Mesendoderm (in vitro differentiated cells): ENCODE measurements around the gene NINJ1.

Experiments used
- DNase-seq: peaks from one replicate; pipeline ENCODE4 v3.0.0; 2013
- H2AK5ac ChIP-seq: 2 replicates; pipeline ENCODE4 v1.6.1; 2013; ENCODE audit warnings: low read length, inconsistent platforms
- H2BK120ac ChIP-seq: 2 replicates; pipeline ENCODE4 v1.6.1; 2013; ENCODE audit warnings: low read depth, mild to moderate bottlenecking, low read length, moderate library complexity, mixed read lengths
- H2BK15ac ChIP-seq: replicated peaks from 2 replicates; pipeline ENCODE4 v1.6.1; 2013; ENCODE audit warnings: low read depth, mild to moderate bottlenecking, moderate library complexity
- H2BK5ac ChIP-seq: 2 replicates; pipeline ENCODE4 v1.6.1; 2013; ENCODE audit warnings: low read length, inconsistent platforms
- H3K18ac ChIP-seq: 2 replicates; pipeline ENCODE4 v1.6.1; 2013; ENCODE audit warnings: mild to moderate bottlenecking, low read length, mixed read lengths
- H3K23ac ChIP-seq: one replicate; pipeline ENCODE4 v1.6.1; 2013; ENCODE audit warnings: low read length
- H3K27ac ChIP-seq: 2 replicates; pipeline ENCODE4 v1.5.1; 2013; ENCODE audit warnings: low read depth, mild to moderate bottlenecking, inconsistent platforms, low read length, moderate library complexity
- H3K27me3 ChIP-seq: 2 replicates; pipeline ENCODE4 v1.6.1; 2013; ENCODE audit warnings: low read length, control low read depth, mild to moderate bottlenecking, inconsistent platforms; ENCODE audit not compliant: insufficient read depth, poor library complexity
- H3K36me3 ChIP-seq: 2 replicates; pipeline ENCODE4 v1.6.1; 2013; ENCODE audit warnings: low read length, inconsistent platforms; ENCODE audit not compliant: control insufficient read depth, insufficient read depth
- H3K4ac ChIP-seq: one replicate; pipeline ENCODE4 v1.6.1; 2013; ENCODE audit warnings: low read depth, mild to moderate bottlenecking, low read length, moderate library complexity
- H3K4me1 ChIP-seq: 2 replicates; pipeline ENCODE4 v1.6.1; 2013; ENCODE audit warnings: low read depth, low read length, inconsistent platforms; ENCODE audit not compliant: control insufficient read depth
- H3K4me2 ChIP-seq: 2 replicates; pipeline ENCODE4 v1.6.1; 2013; ENCODE audit warnings: low read length
- H3K4me3 ChIP-seq: 2 replicates; pipeline ENCODE4 v1.5.1; 2013; ENCODE audit warnings: mild to moderate bottlenecking, low read length
- H3K56ac ChIP-seq: one replicate; pipeline ENCODE4 v1.6.1; 2013; ENCODE audit warnings: low read length
- H3K79me1 ChIP-seq: 2 replicates; pipeline ENCODE4 v1.6.1; 2013; ENCODE audit warnings: low read length, inconsistent platforms
- H3K79me2 ChIP-seq: 2 replicates; pipeline ENCODE4 v1.6.1; 2013; ENCODE audit warnings: mild to moderate bottlenecking, low read length; ENCODE audit not compliant: control insufficient read depth, insufficient read depth
- H3K9ac ChIP-seq: 2 replicates; pipeline ENCODE4 v1.6.1; 2013; ENCODE audit warnings: low read length, inconsistent platforms
- H4K5ac ChIP-seq: one replicate; pipeline ENCODE4 v1.6.1; 2013; ENCODE audit warnings: low read length
- H4K8ac ChIP-seq: one replicate; pipeline ENCODE4 v1.6.1; 2013; ENCODE audit warnings: low read depth, mild to moderate bottlenecking, control low read depth, low read length, moderate library complexity
- WGBS: extraction: QIAGEN DNeasy Blood & Tissue Kit; methylation state at CpG from one replicate; pipeline ENCODE4 v1.1.7; 2013; ENCODE audit warnings: low lambda C conversion rate, missing lambda C conversion rate; ENCODE audit not compliant: insufficient coverage; ENCODE audit errors: extremely low coverage; 5-methylcytosine and 5-hydroxymethylcytosine counted together

Gene NINJ1

DNA sequence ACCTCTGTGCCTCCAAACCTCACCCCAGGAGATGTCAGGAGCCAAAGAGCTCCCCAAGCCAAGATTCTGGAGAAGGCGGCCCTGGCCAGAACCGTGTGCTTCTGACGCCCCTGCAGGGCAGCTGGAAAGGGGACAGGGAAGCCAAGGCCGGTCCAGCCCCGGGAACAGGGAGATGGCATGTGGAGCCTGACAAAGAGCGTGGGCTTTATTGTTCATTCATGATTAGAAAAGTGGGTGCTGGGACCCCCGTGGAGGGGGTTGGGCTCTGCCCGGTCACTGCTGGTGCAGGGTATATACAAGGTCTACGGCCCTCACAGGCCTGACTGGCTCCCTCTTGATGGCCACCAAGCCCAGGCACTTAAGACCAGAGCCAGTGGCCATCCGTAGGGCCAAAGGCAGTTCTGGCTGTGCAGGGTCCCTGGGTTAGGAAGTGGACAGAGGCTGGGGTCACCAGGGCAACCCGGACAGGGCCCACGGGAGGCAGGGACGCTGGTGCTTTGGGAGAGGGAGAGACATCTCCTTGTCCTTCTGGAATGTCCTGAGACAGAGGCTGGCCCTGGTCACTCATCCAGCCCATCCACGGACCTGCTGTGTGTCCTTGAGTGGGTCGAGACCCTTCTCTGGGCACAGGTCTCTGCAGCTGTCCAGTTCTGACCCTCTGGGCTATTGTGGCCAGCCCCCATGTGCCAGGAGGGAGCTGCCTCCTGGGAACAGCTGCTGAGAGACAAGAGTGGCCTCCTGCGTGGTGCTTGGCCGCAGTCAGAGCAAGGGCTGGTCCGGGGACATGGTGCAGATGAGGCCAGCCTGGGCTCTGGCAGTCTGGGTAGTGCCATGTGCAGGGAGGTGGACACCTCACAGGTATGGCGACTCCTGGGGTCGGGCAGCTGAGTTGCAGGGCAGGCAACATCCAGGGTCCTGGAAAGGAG is 12.5 kb downstream of the NINJ1 start:
- no peak overlapping the region for H3K27ac ChIP-seq
- H3K4me2 ChIP-seq = no peak overlapping the region
- H3K79me2 ChIP-seq = no peaks in the 10 kb centered on the region
- no peak overlapping the region for H2BK15ac ChIP-seq
- no CpG with 5 or more reads among the region's 20 CpGs for WGBS
- no peak overlapping the region for H3K56ac ChIP-seq
- no peaks in the 10 kb centered on the region for H3K79me1 ChIP-seq
- H3K4ac ChIP-seq = no peak overlapping the region
- no peak overlapping the region for H3K4me3 ChIP-seq
- no peak overlapping the region for H3K9ac ChIP-seq
- no peak overlapping the region for H4K8ac ChIP-seq
- H2AK5ac ChIP-seq = no peak overlapping the region
- no peaks in the 10 kb centered on the region for H3K27me3 ChIP-seq
- no peak for DNase-seq
- no peak overlapping the region for H3K23ac ChIP-seq
- H3K36me3 ChIP-seq = no peaks in the 10 kb centered on the region
- H3K18ac ChIP-seq = no peak overlapping the region
- no peak overlapping the region for H2BK120ac ChIP-seq
- no peaks in the 10 kb centered on the region for H3K4me1 ChIP-seq
- H4K5ac ChIP-seq = no peak overlapping the region
- H2BK5ac ChIP-seq = no peak overlapping the region

DNA sequence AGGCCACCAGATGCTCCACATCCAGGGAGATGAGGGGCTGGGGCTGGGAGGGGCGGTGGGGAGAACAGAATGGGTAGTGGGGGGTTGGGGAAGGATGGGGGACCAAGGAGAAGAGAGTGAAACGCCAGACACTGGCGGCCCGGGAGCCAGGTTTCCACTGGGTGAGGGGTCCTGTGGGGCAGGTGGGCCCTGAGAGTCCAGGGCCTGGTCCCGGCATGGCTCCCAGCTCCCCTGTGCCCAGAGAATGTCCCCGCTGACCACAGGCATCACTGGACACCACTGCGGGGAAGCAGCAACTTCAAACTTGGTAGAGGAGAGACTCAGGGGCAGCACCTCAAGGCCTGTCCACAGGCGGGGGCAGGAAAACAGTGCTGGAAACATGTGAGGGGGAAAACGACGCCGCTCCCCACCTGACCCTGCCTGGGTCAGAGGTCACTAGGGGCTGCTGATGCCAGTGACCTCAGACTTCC is 13.2 kb downstream of the NINJ1 start:
- no CpG with 5 or more reads among the region's 11 CpGs for WGBS

DNA sequence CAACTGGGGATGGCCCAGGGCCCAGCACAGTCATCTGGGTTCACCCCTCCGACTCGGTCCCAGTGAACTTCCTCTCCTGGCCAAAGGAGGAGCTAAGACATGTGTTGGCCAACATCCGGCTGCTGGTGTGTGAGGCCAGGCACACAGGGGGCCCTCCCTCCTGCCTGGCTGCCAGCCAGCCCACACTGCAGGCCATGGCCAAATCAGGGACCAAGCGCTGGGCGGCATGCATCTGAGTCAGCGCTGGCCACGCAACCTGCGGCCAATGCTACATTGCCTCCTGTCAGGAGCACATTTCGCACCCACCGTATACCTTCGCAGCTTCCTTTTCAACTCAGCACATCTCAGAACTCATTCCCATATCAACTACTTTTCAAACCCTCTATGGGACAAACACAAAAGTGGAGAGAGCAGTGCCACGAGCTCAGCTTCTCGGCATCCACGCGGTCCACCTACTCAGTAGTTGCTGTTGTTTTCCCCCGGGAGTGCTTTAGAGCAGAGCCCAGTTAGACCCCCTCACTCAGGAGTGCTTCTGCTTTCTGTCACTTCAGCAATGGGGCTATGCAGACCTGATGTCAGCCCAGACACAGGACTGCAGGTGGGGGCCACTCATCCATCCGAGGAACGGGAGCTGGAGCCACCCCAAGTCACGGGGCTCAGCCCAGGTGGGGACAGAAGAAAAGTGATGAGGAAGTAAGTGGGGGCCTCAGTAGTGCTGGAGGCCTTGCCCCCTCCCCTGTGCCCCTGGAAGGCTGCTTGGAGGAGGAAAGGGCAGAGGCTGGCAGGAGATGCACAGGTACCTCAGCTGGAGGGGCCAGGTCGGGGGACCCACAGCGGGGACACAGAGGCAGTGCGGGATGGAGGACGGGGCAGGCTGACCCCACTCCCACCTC is 13.9 kb downstream of the NINJ1 start:
- Histone ChIP-seq H3K27ac (no peak overlapping the region), H3K27me3 (no peaks in the 10 kb centered on the region), H2BK5ac (no peak overlapping the region), H3K4ac (no peak overlapping the region), H3K4me1 (no peaks in the 10 kb centered on the region), H3K9ac (no peak overlapping the region), H3K4me2 (no peak overlapping the region), H4K8ac (no peak overlapping the region), H3K23ac (no peak overlapping the region), H2AK5ac (no peak overlapping the region), H3K36me3 (no peaks in the 10 kb centered on the region), H3K4me3 (no peak overlapping the region), H3K79me1 (no peaks in the 10 kb centered on the region), H4K5ac (no peak overlapping the region), H3K18ac (no peak overlapping the region), H2BK15ac (no peak overlapping the region), H3K79me2 (no peaks in the 10 kb centered on the region), H2BK120ac (no peak overlapping the region), H3K56ac (no peak overlapping the region)
- no CpG with 5 or more reads among the region's 23 CpGs for WGBS
- DNase-seq = peak; percentile 54

More for the DNA sequence above, 13.2 kb downstream of the NINJ1 start:
- no peaks in the 10 kb centered on the region for H3K4me1 ChIP-seq
- H3K9ac ChIP-seq = no peak overlapping the region
- H3K36me3 ChIP-seq = no peaks in the 10 kb centered on the region
- DNase-seq = no peak
- H3K79me1 ChIP-seq = no peaks in the 10 kb centered on the region
- H4K5ac ChIP-seq = no peak overlapping the region
- H3K56ac ChIP-seq = no peak overlapping the region
- H3K23ac ChIP-seq = no peak overlapping the region
- no peak overlapping the region for H3K27ac ChIP-seq
- H2BK15ac ChIP-seq = no peak overlapping the region
- H4K8ac ChIP-seq = no peak overlapping the region
- no peak overlapping the region for H2BK5ac ChIP-seq
- H3K18ac ChIP-seq = no peak overlapping the region
- H3K27me3 ChIP-seq = no peaks in the 10 kb centered on the region
- no peak overlapping the region for H2BK120ac ChIP-seq
- H3K4ac ChIP-seq = no peak overlapping the region
- no peaks in the 10 kb centered on the region for H3K79me2 ChIP-seq
- no peak overlapping the region for H3K4me2 ChIP-seq
- H3K4me3 ChIP-seq = no peak overlapping the region
- H2AK5ac ChIP-seq = no peak overlapping the region

DNA sequence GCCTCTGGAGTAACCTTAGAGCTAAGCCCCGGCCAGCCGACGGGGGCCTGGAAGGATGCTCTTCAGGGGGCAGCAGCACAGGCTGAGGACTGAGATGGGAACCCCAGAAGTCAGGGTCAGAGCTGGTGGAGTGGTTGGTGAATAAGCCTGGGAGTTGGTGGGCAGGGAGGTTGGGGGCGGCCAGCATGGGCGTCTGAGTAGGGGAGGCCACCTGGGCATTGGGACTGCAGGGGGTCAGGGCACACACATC is 14.4 kb downstream of the NINJ1 start:
- H2AK5ac ChIP-seq = no peak overlapping the region
- no CpG with 5 or more reads among the region's 5 CpGs for WGBS
- no peak overlapping the region for H3K9ac ChIP-seq
- H3K4me1 ChIP-seq = no peaks in the 10 kb centered on the region
- no peak overlapping the region for H3K27ac ChIP-seq
- H4K8ac ChIP-seq = no peak overlapping the region
- no peak overlapping the region for H2BK5ac ChIP-seq
- H4K5ac ChIP-seq = no peak overlapping the region
- no peak overlapping the region for H3K4me2 ChIP-seq
- H2BK15ac ChIP-seq = no peak overlapping the region
- no peak overlapping the region for H3K4me3 ChIP-seq
- no peak overlapping the region for H3K18ac ChIP-seq
- no peak for DNase-seq
- H3K23ac ChIP-seq = no peak overlapping the region
- H3K36me3 ChIP-seq = no peaks in the 10 kb centered on the region
- no peaks in the 10 kb centered on the region for H3K27me3 ChIP-seq
- H3K79me2 ChIP-seq = no peaks in the 10 kb centered on the region
- H3K56ac ChIP-seq = no peak overlapping the region
- no peaks in the 10 kb centered on the region for H3K79me1 ChIP-seq
- no peak overlapping the region for H3K4ac ChIP-seq
- H2BK120ac ChIP-seq = no peak overlapping the region

DNA sequence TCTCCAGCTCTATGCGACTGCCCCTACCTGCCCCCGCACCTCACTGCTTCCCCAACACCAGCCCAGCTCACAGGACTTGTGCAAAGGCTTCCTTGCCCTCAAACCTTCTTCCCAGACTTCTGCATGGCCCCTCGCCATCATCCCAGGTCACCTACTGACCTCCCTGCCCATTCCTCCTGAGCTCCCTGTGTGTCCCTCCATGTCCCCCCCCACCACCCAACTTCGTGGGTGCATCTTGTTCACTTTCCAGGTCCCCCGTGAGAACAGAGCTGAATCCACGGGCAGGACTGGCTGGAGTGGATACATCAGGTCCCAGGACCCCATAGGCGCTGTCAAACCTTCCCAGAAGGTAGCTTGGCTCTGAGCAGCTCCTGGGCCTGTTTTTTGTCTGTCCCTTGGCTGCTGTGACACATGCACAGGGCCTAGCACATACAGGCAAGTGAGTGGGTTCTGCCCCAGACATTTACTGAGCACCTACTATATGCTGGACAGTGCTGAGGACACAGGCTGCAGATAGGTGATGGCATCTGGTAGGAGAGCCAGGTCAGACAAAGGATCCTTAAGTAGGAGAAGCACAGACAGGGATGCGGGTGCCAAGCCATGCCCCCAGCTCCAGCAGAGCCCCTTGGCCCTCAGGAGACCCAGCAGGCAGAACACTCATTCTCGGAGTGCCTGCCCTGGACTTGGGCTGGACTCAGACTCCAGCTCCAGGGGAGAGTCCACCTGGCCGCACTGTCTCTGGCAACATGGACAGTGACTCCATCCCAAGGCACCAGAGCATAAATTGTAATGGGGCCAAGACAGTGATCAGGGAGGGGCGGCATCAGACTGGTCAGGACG is 15.0 kb downstream of the NINJ1 start:
- no CpG with 5 or more reads among the region's 12 CpGs for WGBS
- H3K79me2 ChIP-seq = no peaks in the 10 kb centered on the region
- H4K5ac ChIP-seq = no peak overlapping the region
- no peak overlapping the region for H3K27ac ChIP-seq
- DNase-seq = no peak
- H3K4me2 ChIP-seq = no peak overlapping the region
- no peak overlapping the region for H2AK5ac ChIP-seq
- no peaks in the 10 kb centered on the region for H3K27me3 ChIP-seq
- no peak overlapping the region for H3K56ac ChIP-seq
- H2BK5ac ChIP-seq = no peak overlapping the region
- H3K4ac ChIP-seq = no peak overlapping the region
- no peak overlapping the region for H2BK120ac ChIP-seq
- H3K23ac ChIP-seq = no peak overlapping the region
- H3K79me1 ChIP-seq = no peaks in the 10 kb centered on the region
- H3K36me3 ChIP-seq = no peaks in the 10 kb centered on the region
- no peaks in the 10 kb centered on the region for H3K4me1 ChIP-seq
- H3K18ac ChIP-seq = no peak overlapping the region
- H3K9ac ChIP-seq = no peak overlapping the region
- no peak overlapping the region for H3K4me3 ChIP-seq
- no peak overlapping the region for H4K8ac ChIP-seq
- H2BK15ac ChIP-seq = no peak overlapping the region
